Esophagus muscularis mucosa (tissue), 4 donors: ENCODE results near the gene NUDT14. TPM values are rescaled to one million over a fixed set of nuclear protein-coding genes. Genes with fewer than 3 reads are reported as not detected.

Source experiments
- DNase-seq: peaks from one replicate; pipeline ENCODE4 v3.0.0-alpha.2; 2017; ENCODE audit errors: extremely low spot score
- H3K27ac ChIP-seq, 4 donors: fragments of 200-600 bp; sonication (generic); replicated peaks in 1 of 4; 1 replicate in 3 of 4; 2 replicates in 1 of 4; pipeline ENCODE4 v1.5.1; 2016 to 2019; ENCODE audit warnings: mild to moderate bottlenecking in 1 of 4
- H3K27me3 ChIP-seq, 4 donors: fragments of 200-600 bp; sonication (generic); one replicate each; pipeline versions ENCODE4 v1.5.1 to v1.6.0; 2016 to 2019
- H3K36me3 ChIP-seq, 4 donors: fragments of 200-600 bp; sonication (generic); one replicate each; pipeline ENCODE4 v1.5.1; 2016 to 2019
- H3K4me1 ChIP-seq, 4 donors: fragments of 200-600 bp; sonication (generic); one replicate each; pipeline ENCODE4 v1.5.1; 2016 to 2019
- H3K4me3 ChIP-seq, 4 donors: fragments of 200-600 bp; sonication (generic); 1 replicate in 2 of 4; 2 replicates in 2 of 4; pipeline ENCODE4 v1.5.1; 2016 to 2019; ENCODE audit warnings: mild to moderate bottlenecking in 4 of 4, moderate library complexity in 1 of 4
- H3K9me3 ChIP-seq, 4 donors: fragments of 200-600 bp; sonication (generic); 1 replicate in 3 of 4; 2 replicates in 1 of 4; pipeline ENCODE4 v1.5.1; 2016 to 2019
- EP300 ChIP-seq: sonication (generic); formaldehyde crosslinking; IDR thresholded peaks from one replicate; pipeline ENCODE4 v1.6.1; 2017; ENCODE audit warnings: antibody characterized with exemption
- POLR2A ChIP-seq: fragments of 450-650 bp; IDR thresholded peaks from one replicate; pipeline ENCODE4 v1.6.1; 2017; ENCODE audit warnings: antibody characterized with exemption, moderate library complexity, mild to moderate bottlenecking, low read depth
- POLR2AphosphoS5 ChIP-seq, 2 donors: sonication (generic); formaldehyde crosslinking; IDR thresholded peaks; one replicate each; pipeline ENCODE4 v1.6.1; 2017; ENCODE audit warnings: antibody characterized with exemption in 2 of 2
- WGBS: methylation state at CpG from one replicate; pipeline ENCODE4 v1.1.5; 2018; 5-methylcytosine and 5-hydroxymethylcytosine counted together
- intact Hi-C: fragments of 100-400 bp; cut with DNase I; formaldehyde crosslinking; loops from one replicate; pipeline ENCODE4 v1.15.1; 2023
- total RNA-seq, 4 donors: library from RNA; depleted of rRNA; stranded (reverse); fragments of >200 nt; gene quantifications; one replicate each; pipeline versions ENCODE4 v1.1.0 to v1.2.1, GENCODE V29; 2016
- TF ChIP-seq, protein P1 (sequence below), 3 experiments: fragments of 200-600 bp in 2 of 3; fragments of 450-650 bp in 1 of 3; sonication (generic) in 2 of 3; IDR thresholded peaks; one replicate each; pipeline ENCODE4 v1.5.1; 2017 to 2019; ENCODE audit warnings: antibody characterized with exemption in 3 of 3, mild to moderate bottlenecking in 2 of 3, moderate library complexity in 1 of 3

NUDT14 gene
- total RNA-seq, 4 donors from 2014 or later, result 2.1 to 6.2 (median 5.8) TPM

DNA sequence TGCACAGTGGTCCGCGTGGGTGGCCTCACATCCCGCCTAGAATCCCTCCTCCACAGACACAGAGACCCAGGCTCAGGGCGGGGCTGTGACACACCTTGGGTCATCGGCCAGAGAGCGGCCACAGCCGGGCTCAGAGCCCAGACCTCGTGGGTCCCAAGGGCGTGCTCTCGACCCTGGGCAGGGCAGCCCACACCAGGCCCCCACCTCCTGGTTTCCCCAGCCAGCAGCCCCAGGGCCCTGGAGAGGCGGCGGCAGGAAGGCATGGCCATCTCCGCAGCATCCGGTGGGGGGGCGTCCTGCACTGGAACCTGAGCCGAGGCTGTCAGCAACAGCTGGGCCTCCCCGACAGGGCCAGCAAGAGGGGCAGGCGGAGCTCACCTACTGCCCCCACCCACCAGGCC, 27.8 kb downstream of the NUDT14 start:
- Histone ChIP-seq H3K27ac (peak overlapping the region in 2 of 4 donors; percentile 45 to 54), H3K36me3 (peaks cover 0 to 60% (median 8%) of the 10 kb centered on the region in 4 donors), H3K27me3 (peaks cover 0 to 2% (median 0%) of the 10 kb centered on the region in 4 donors), H3K9me3 (no peaks in the 10 kb centered on the region), H3K4me1 (peaks cover 6 to 32% (median 9%) of the 10 kb centered on the region in 4 donors), H3K4me3 (no peak overlapping the region)
- WGBS, result 72% methylated on average over 12 of the region's 18 CpGs
- DNase-seq, result no peak
- TF ChIP-seq, protein P1, sequence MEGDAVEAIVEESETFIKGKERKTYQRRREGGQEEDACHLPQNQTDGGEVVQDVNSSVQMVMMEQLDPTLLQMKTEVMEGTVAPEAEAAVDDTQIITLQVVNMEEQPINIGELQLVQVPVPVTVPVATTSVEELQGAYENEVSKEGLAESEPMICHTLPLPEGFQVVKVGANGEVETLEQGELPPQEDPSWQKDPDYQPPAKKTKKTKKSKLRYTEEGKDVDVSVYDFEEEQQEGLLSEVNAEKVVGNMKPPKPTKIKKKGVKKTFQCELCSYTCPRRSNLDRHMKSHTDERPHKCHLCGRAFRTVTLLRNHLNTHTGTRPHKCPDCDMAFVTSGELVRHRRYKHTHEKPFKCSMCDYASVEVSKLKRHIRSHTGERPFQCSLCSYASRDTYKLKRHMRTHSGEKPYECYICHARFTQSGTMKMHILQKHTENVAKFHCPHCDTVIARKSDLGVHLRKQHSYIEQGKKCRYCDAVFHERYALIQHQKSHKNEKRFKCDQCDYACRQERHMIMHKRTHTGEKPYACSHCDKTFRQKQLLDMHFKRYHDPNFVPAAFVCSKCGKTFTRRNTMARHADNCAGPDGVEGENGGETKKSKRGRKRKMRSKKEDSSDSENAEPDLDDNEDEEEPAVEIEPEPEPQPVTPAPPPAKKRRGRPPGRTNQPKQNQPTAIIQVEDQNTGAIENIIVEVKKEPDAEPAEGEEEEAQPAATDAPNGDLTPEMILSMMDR (IDR thresholded peaks at IDR 0.05), result no peak
- TF ChIP-seq EP300 (no peak), POLR2A (no peak), POLR2AphosphoS5 (IDR thresholded peaks at IDR 0.05) (no peak)
- intact Hi-C loops, result no loop called here

DNA sequence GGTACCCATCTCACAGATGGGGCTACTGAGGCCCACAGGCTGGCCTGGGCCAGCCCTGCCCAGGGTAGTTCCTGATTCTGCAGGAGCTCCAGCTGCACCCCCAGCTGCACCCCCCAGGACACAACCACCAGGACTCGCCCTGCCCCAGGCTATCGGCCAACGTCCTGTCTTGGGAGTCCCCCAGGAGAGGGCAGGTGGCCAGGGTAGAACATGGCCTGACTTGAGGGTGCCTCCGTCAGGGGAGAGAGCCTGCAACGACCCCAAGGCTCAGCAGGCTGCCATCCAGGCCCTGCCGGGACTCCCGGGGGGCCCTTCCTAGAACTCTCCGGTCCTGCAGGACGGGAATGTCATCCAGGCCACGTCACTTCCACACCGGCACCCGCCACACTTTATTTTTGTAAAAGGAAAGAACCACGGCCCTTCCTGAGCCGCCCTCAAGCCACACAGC, 28.3 kb downstream of the NUDT14 start:
- WGBS, result 54% methylated on average over 13 of the region's 14 CpGs
- TF ChIP-seq POLR2A, result no peak
- no peak for TF ChIP-seq POLR2AphosphoS5 (IDR thresholded peaks at IDR 0.05)
- TF ChIP-seq, protein P1 (IDR thresholded peaks at IDR 0.05), result no peak
- TF ChIP-seq EP300, result no peak
- Histone ChIP-seq H3K4me3 (no peak overlapping the region), H3K36me3 (peaks cover 0 to 65% (median 12%) of the 10 kb centered on the region in 4 donors), H3K27ac (peak overlapping the region in 3 of 4 donors; percentile 45 to 54 (median 48)), H3K9me3 (no peaks in the 10 kb centered on the region), H3K4me1 (peaks cover 6 to 32% (median 9%) of the 10 kb centered on the region in 4 donors), H3K27me3 (no peaks in the 10 kb centered on the region)
- intact Hi-C loops, result no loop called here
- DNase-seq, result no peak

DNA sequence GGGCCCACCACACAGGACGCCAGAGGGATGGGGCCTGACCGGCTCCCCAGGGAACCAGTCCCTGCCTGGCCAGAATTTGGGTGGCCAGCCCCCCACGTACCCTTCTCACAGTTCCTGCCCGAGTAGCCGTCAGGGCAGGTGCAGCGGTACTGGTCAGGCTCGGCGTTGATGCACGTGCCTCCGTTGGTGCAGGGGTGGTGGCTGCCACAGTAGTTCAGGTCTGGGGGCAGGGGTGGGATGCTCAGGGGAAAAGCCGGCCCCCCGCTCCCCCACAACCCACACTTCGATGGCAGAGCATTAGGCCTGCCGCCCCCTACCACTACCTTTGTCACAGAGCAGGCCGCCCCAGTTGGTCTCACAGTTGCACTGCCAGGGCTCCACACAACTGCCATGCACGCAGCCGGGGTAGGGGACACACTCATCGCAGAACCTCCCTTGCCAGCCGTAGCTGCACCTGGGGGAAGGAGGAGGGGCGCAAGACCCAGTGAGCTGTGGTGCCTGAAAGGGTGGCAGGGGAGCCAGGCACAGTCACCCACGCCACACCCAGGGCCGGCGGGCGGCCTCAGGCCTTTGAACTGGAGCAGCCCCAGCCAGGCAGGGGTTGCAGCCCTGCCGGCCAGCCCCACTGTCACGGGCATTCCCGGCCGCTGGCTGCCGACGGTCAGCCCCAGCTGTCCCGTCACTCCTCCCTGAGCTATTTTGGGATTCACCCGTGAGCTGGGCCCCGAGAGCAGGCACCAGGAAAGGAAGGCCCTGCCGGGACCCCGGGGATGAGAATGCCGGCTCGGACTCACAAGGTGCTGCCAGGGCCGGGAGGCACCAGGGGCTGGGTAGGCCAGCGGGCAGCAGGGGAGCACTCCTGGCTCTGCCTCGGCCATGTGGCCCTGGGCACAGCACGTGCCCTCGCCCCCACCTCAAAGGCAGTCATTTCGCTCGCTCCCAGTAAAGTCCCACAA, 29.0 kb downstream of the NUDT14 start:
- no peaks in the 10 kb centered on the region for H3K9me3 ChIP-seq
- peaks cover 6 to 32% (median 9%) of the 10 kb centered on the region in 4 donors for H3K4me1 ChIP-seq
- H3K27me3 ChIP-seq, result no peaks in the 10 kb centered on the region
- no peak for DNase-seq
- intact Hi-C loops, result no loop called here
- H3K27ac ChIP-seq, result peak overlapping the region in 3 of 4 donors; percentile 45 to 54 (median 48)
- H3K4me3 ChIP-seq, result no peak overlapping the region
- TF ChIP-seq, protein P1 (IDR thresholded peaks at IDR 0.05), result no peak
- TF ChIP-seq POLR2AphosphoS5 (IDR thresholded peaks at IDR 0.05) (no peak), EP300 (no peak), POLR2A (no peak)
- WGBS, result 70% methylated on average over 2 of the region's 44 CpGs
- H3K36me3 ChIP-seq, result peaks cover 0 to 65% (median 14%) of the 10 kb centered on the region in 4 donors

DNA sequence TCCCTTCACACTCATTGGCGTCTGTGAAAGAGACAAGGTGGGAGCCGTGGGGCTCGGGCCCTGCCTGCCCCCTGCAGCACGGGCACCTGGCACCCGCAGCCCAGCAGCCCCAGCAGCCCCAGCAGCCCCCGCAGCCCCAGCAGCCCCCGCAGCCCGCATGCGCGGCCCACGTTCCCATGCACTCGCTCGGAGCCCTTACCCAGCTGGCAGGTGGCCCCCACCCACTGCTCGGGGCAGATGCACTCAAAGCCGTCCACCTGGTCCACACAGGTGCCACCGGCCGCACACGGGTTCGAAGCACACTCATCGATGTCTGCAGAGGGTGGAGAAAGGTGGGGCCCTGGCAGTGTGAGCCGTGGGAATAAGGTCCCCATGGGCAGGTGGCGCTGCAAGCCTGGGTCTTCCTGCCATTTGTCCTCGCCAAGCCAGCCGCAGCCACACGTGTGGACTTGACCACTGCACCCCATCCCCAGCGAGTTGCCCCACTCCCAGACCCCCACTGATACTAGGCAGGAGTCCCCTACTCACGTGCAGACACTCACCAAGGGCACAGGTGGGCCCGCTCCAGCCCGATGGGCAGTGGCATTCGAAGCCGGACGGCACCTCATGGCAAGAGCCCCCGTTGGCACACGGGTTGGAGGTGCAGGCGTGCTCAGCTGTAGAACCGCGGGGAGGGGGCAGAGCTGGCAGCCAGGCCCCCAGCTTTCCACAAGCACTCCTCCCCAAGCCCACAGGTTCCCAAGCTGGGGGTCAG, 29.9 kb downstream of the NUDT14 start:
- 87% methylated on average over 12 of the region's 37 CpGs for WGBS
- no peak for DNase-seq
- Histone ChIP-seq H3K27ac (no peak overlapping the region), H3K4me1 (peaks cover 6 to 32% (median 9%) of the 10 kb centered on the region in 4 donors), H3K4me3 (no peak overlapping the region), H3K27me3 (no peaks in the 10 kb centered on the region), H3K36me3 (peaks cover 0 to 69% (median 17%) of the 10 kb centered on the region in 4 donors), H3K9me3 (no peaks in the 10 kb centered on the region)
- intact Hi-C loops, result no loop called here
- TF ChIP-seq, protein P1 (IDR thresholded peaks at IDR 0.05), result no peak
- TF ChIP-seq POLR2A, result no peak
- TF ChIP-seq POLR2AphosphoS5 (IDR thresholded peaks at IDR 0.05), result no peak
- no peak for TF ChIP-seq EP300
